GM23338 (cell line): ENCODE measurements around the gene MESP2.

Source experiments
- CREB1 ChIP-seq: fragments of 250-450 bp; sonication (Bioruptor Pico); IDR thresholded peaks from 2 replicates; pipeline ENCODE4 v1.5.0; 2020; ENCODE audit warnings: low read depth, mild to moderate bottlenecking, moderate library complexity
- CTCF ChIP-seq, 2 experiments: fragments of 200-600 bp in 1 of 2; sonication (generic) in 1 of 2; conservative IDR thresholded peaks; 2 replicates each; pipeline versions ENCODE4 v1.5.1 to v1.6.1; 2016 to 2017; ENCODE audit warnings: antibody characterized with exemption in 2 of 2, low read depth in 2 of 2, mild to moderate bottlenecking in 2 of 2, moderate library complexity in 1 of 2
- EZH2 ChIP-seq: fragments of 200-600 bp; sonication (generic); IDR thresholded peaks from one replicate; pipeline ENCODE4 v1.8.0; 2017; ENCODE audit warnings: antibody characterized with exemption, mild to moderate bottlenecking, low read depth; ENCODE audit not compliant: unreplicated experiment
- EZH2phosphoT487 ChIP-seq: fragments of 200-600 bp; sonication (generic); IDR thresholded peaks from one replicate; pipeline ENCODE4 v1.8.1; 2018; ENCODE audit warnings: antibody characterized with exemption; ENCODE audit not compliant: unreplicated experiment
- NANOG ChIP-seq: IDR thresholded peaks from 2 replicates; pipeline ENCODE4 v1.6.1; 2016; ENCODE audit warnings: antibody characterized with exemption, borderline replicate concordance
- POLR2AphosphoS5 ChIP-seq: IDR thresholded peaks from 2 replicates; pipeline ENCODE4 v1.6.1; 2016; ENCODE audit warnings: antibody characterized with exemption, low read depth
- REST ChIP-seq: IDR thresholded peaks from one replicate; pipeline ENCODE4 v1.6.1; 2018; ENCODE audit warnings: antibody characterized with exemption; ENCODE audit not compliant: unreplicated experiment
- STAT1 ChIP-seq: IDR thresholded peaks from one replicate; pipeline ENCODE4 v1.6.1; 2016; ENCODE audit warnings: antibody characterized with exemption; ENCODE audit not compliant: unreplicated experiment

GRCh38 chr15:89775815-89776214 lies 317 bp upstream of the MESP2 start:
- no peak for TF ChIP-seq CTCF (conservative IDR thresholded peaks at IDR 0.05; ENCODE audit: low read depth in 2 of 2)
- TF ChIP-seq EZH2phosphoT487, result no peak
- no peak for TF ChIP-seq EZH2
- no peak for TF ChIP-seq NANOG
- no peak for TF ChIP-seq REST
- TF ChIP-seq CREB1 (CRISPR knock-in tag), result no peak
- no peak for TF ChIP-seq POLR2AphosphoS5
- TF ChIP-seq STAT1, result no peak
